ENCODE data around the gene PRKG2. TPM values are rescaled to one million over a fixed set of nuclear protein-coding genes. Genes with fewer than 3 reads are reported as not detected.

Gene PRKG2
- total and polyA plus RNA-seq, 10 of the 15 experiments (the other 5 are each of a cell fraction or from before 2014, with no cell fraction given) = not detected

DNA sequence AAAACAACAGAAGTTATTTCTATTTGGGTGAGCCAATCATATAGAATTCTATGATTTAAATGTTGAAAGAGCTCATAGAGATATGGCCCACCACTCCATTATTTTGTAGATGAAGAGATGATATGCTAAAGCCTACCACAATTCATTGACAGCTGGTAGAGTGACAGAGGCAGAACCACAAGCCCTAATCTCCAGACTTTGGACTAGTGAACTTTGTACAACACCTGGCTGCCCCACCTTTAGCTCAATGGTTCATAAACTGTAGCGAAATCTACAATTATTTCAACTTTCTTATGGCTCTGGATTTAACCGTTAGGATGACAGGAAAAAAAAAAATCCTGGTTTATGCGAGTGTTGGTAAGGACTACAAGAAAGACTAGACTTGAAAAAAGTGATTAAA lies 50.9 kb downstream of the PRKG2 start (continued):
- no peak for TF ChIP-seq TAF1 (IDR thresholded peaks at IDR 0.05; ENCODE audit: borderline replicate concordance, low read depth, low read length)
- TF ChIP-seq HCFC1 (IDR thresholded peaks at IDR 0.05; ENCODE audit: low read length) = no peak
- no peak for TF ChIP-seq YY1 (IDR thresholded peaks at IDR 0.05; ENCODE audit: low read depth, low read length)
- no peak for TF ChIP-seq NFYA (IDR thresholded peaks at IDR 0.05; ENCODE audit: borderline replicate concordance, low read depth, low read length)
- TF ChIP-seq ZNF622 (IDR thresholded peaks at IDR 0.05) = no peak
- TF ChIP-seq BRCA1 (IDR thresholded peaks at IDR 0.05; ENCODE audit: low read depth, low read length) = no peak
- no peak for TF ChIP-seq POLR2A (IDR thresholded peaks at IDR 0.05; ENCODE audit: low read depth, low read length)
- TF ChIP-seq, protein P1, sequence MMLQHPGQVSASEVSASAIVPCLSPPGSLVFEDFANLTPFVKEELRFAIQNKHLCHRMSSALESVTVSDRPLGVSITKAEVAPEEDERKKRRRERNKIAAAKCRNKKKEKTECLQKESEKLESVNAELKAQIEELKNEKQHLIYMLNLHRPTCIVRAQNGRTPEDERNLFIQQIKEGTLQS (IDR thresholded peaks at IDR 0.05; ENCODE audit: borderline replicate concordance, extremely low read depth, low read depth, low read length) = no peak
- TF ChIP-seq, protein P2, sequence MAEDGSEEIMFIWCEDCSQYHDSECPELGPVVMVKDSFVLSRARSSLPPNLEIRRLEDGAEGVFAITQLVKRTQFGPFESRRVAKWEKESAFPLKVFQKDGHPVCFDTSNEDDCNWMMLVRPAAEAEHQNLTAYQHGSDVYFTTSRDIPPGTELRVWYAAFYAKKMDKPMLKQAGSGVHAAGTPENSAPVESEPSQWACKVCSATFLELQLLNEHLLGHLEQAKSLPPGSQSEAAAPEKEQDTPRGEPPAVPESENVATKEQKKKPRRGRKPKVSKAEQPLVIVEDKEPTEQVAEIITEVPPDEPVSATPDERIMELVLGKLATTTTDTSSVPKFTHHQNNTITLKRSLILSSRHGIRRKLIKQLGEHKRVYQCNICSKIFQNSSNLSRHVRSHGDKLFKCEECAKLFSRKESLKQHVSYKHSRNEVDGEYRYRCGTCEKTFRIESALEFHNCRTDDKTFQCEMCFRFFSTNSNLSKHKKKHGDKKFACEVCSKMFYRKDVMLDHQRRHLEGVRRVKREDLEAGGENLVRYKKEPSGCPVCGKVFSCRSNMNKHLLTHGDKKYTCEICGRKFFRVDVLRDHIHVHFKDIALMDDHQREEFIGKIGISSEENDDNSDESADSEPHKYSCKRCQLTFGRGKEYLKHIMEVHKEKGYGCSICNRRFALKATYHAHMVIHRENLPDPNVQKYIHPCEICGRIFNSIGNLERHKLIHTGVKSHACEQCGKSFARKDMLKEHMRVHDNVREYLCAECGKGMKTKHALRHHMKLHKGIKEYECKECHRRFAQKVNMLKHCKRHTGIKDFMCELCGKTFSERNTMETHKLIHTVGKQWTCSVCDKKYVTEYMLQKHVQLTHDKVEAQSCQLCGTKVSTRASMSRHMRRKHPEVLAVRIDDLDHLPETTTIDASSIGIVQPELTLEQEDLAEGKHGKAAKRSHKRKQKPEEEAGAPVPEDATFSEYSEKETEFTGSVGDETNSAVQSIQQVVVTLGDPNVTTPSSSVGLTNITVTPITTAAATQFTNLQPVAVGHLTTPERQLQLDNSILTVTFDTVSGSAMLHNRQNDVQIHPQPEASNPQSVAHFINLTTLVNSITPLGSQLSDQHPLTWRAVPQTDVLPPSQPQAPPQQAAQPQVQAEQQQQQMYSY (CRISPR knock-in tag; IDR thresholded peaks at IDR 0.05) = no peak
- no peak for TF ChIP-seq PAX8 (IDR thresholded peaks at IDR 0.05)
